GM15510 (cell line): Measurements from ENCODE around the gene IER3.

Experiments
- POLR2A ChIP-seq: IDR thresholded peaks from 3 replicates; pipeline ENCODE4 v1.6.1; 2011; ENCODE audit warnings: borderline replicate concordance; ENCODE audit not compliant: insufficient read length; ENCODE audit errors: extremely low read depth

IER3 gene

DNA sequence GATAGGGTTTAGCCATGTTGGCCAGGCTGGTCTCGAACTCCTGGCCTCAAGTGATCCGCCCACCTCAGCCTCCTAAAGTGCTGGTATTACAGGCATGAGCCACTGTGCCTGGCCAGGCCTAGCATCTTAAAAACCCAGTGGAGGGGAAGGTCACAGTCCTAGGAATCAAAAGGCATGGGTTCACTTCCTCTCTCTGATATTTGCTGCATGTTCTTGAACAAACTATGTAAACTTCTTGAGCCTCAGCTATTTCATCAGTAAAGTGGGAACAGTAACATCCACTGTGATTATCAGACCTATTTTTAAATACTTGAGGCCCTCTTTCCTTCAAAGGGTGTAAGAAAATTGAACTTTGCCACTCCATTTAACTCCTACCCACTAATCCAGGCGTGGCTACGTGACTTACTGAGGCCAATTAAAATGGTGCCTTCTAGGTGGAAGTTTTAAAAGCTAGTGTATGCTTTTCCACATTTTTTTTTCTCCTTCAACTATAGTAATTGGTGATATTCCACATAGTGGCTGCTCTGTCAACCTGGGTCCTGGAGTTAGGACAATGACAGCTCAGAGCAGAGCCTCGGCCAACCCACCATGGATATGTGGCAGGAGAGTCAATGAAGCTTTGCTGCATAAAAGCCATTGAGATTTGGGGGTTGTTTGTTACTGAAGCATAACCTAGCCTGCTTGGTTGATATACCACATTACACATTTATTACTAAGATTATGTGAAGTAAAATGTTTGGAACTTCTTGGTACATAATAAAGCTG lies 32.2 kb upstream of the IER3 start:
- TF ChIP-seq POLR2A, result no peak

- TF ChIP-seq POLR2A, result no peak
These were observed 30.8 kb upstream of the IER3 start for GRCh38 chr6:30775104-30775503.

GRCh38 chr6:30774701-30775100 lies 30.4 kb upstream of the IER3 start:
- no peak for TF ChIP-seq POLR2A

DNA sequence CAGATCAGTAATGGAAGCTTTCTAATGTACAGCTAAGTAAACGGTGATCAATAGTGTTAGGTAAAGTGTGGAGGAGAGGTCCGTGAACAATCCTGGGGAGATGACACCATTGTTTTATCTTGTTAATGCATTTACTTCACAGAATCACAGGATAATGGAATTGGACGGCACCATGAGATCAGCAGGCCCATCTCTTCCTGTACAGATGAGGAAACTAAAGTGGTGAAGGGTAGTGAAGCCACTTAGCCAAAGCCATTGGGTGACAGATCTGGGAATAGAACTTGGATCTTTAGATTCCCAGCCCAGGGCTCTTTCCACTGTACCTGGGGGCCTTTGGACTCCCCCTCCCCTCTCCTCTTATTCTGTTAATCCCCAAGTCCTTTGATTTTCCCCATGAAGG lies 26.2 kb upstream of the IER3 start:
- no peak for TF ChIP-seq POLR2A

- no peak for TF ChIP-seq POLR2A
These were observed 25.6 kb upstream of the IER3 start for GRCh38 chr6:30769853-30770524.

DNA sequence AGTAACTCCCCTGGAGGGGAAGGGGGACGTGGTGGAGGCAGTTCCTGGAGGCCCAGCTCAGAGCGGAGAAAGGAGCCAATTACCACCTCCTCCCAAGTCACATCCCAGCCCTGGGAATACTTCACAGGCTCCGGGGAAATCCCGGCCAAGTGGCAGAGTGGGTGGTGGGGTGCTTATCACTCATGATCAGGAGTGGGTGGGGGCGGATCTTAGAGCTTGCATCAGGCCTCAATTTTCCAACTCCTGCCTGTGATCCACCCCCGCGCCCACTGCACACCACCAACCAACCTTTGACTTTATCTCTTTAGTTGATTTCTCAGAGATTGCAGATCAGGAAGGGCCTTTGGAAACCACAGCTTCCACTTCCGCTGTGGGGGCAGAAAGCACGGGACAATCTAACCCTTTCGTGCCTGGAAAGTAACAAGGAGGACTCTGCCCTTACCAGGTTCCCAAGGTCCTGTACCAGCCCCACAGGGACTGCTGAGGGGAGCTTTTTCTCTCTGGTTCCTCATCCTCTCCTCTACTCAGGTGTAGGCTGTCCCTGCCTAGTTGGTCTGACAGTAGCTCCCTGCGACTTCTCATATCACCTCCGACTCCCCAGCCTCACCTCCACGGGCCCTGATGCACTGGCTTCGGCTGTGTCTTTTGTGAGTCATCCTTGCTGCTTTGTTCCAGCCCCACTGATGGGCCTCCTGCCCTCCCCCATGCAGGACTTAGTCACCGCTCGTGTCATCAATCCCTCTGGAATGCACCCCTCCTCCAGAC lies 24.9 kb upstream of the IER3 start:
- TF ChIP-seq POLR2A, result no peak

- no peak for TF ChIP-seq POLR2A
These were observed 24.3 kb upstream of the IER3 start for GRCh38 chr6:30768634-30769087.

DNA sequence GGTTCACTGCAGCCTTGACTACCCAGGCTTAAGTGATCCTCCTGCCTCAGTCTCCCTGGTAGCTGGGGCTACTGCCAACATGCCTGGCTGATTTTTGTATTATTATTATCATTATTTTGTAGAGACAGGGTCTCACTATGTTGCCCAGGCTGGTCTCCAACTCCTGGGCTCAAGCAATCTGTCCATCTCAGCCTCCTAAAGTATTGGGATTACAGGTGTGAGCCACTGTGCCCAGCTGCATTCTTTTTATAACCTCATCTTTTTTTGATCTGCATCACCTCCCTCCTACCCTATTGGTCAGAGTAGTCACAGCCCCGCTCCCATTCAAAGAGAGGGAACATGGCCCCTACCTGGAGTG lies 23.6 kb upstream of the IER3 start:
- TF ChIP-seq POLR2A, result no peak

DNA sequence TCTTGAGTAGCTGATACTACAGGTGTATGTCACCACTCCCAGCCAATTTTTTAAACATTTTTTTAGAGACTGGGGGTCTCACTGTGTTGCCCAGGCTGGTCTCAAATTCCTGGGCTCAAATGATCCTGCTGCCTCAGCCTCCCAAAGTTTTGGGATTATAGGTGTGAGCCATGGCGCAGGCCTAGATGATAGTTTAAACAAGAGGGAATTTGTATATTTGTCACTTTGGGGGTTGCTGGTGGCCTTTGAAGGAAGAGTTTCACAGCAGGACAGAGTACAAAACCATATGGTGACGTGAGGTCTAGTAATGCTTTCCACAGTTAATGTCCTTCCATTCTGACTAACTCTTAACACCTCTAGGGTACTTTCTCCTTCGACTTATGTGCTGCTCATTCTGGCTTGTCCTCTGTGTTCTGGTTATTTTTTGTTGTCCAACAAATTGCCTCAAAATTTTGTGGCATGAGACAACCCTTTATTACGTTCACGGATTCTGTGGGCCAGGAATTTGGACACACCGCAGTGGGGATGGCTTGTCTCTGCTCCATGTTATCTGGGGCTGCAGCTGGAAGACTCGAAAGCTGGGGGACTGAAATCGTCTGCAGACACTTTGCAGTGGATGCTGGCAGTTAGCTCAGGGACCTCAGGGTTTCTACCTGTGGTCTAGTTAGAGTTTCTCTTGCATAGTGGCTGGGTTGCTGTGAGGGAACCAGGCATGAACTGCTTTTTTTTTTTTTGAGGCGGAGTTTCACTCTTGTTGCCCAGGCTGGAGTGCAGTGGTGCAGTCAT lies 23.0 kb upstream of the IER3 start:
- TF ChIP-seq POLR2A, result no peak

GRCh38 chr6:30766461-30767157 lies 22.3 kb upstream of the IER3 start:
- TF ChIP-seq POLR2A, result no peak

- TF ChIP-seq POLR2A, result no peak
These were observed 19.5 kb upstream of the IER3 start for GRCh38 chr6:30763618-30764489.

DNA sequence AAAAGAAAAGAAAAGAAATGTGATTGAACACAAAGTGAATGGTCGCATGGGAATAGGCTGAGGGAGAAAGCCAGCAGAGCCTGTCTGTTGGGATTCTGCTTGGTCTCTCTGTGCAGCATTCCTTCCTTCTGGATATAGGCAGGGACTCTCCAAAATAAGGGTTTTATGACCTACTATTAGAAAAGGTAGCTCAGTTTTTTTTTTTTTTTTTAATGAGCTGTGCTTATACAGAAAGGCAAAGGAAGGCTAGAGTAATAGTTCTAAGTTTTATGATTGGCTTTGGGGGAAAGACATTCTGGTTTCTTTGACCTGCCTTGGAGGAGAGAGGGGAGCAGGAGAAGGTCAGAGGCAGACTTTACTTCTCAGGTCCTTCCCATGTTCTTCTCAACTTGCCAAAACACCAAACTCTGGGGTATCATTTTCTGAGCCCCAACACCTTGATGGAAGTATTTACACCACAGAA lies 18.8 kb upstream of the IER3 start:
- TF ChIP-seq POLR2A, result no peak

DNA sequence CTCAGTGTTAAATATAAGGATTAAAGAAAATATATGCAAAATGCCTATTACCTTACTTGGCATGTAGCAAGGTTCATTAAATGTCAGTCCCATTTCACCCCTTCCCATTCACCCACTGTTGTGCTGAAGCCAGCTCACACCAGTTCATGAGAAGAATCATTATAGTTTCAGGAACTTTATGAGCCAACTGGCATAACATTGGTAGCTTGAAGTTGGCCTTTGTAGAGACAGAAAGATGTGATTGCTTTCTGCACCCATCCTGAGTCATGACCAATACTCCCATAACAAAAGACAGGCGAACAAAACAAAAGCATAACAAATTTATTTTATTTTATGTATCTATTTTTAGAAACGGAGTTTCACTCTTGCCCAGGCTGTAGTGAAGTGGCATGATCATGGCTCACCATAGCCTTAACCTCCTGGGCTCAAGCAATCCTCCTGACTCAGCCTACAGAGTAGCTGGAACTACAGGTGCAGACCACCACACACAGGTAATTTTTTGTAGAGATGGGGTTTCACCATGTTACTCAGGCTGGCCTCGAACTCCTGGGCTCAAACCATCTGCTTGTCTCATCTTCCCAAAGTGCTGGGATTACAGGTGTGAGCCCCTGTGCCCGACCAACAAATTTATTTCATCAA lies 17.6 kb upstream of the IER3 start:
- TF ChIP-seq POLR2A, result no peak
